ENCODE results near the gene CHAD.

CHAD gene

GRCh38 chr17:50506298-50506697 is 37.6 kb upstream of the CHAD start:
- Histone ChIP-seq H3K9me3 (ENCODE audit: insufficient read depth, low read depth, low read length) (no peaks in the 10 kb centered on the region), H3K9ac (ENCODE audit: low read depth, low read length) (no peak overlapping the region), H3K27me3 (ENCODE audit: insufficient read depth, low read length) (no peaks in the 10 kb centered on the region), H3K4me3 (ENCODE audit: low read length) (no peak overlapping the region), H3K4me1 (ENCODE audit: insufficient read depth, low read length) (0 out of 2 replicates have a peak, but pooled peaks cover 13% of the 10 kb centered on the region), H3K27ac (ENCODE audit: low read depth, low read length) (no peak overlapping the region), H3K36me3 (ENCODE audit: insufficient read depth, low read length) (no peaks in the 10 kb centered on the region)
- 88% methylated on average over 7 of the region's 7 CpGs for WGBS

- H3K9me3 ChIP-seq (ENCODE audit: insufficient read depth, low read depth, low read length) = no peaks in the 10 kb centered on the region
- WGBS = 86% methylated on average over 7 of the region's 7 CpGs
- H3K27me3 ChIP-seq (ENCODE audit: insufficient read depth, low read length) = no peaks in the 10 kb centered on the region
- H3K27ac ChIP-seq (ENCODE audit: low read depth, low read length) = no peak overlapping the region
- H3K4me1 ChIP-seq (ENCODE audit: insufficient read depth, low read length) = 0 out of 2 replicates have a peak, but pooled peaks cover 8% of the 10 kb centered on the region
- H3K4me3 ChIP-seq (ENCODE audit: low read length) = no peak overlapping the region
- no peak overlapping the region for H3K9ac ChIP-seq (ENCODE audit: low read depth, low read length)
- H3K36me3 ChIP-seq (ENCODE audit: insufficient read depth, low read length) = no peaks in the 10 kb centered on the region
These were observed 37.0 kb upstream of the CHAD start for GRCh38 chr17:50505591-50506130.

GRCh38 chr17:50502301-50502990 is 33.8 kb upstream of the CHAD start:
- H3K9me3 ChIP-seq (ENCODE audit: insufficient read depth, low read depth, low read length) = no peaks in the 10 kb centered on the region
- H3K9ac ChIP-seq (ENCODE audit: low read depth, low read length) = no peak overlapping the region
- 0 out of 2 replicates have a peak, but pooled peaks cover 5% of the 10 kb centered on the region for H3K4me1 ChIP-seq (ENCODE audit: insufficient read depth, low read length)
- WGBS = 91% methylated on average over 9 of the region's 9 CpGs
- no peak overlapping the region for H3K4me3 ChIP-seq (ENCODE audit: low read length)
- no peaks in the 10 kb centered on the region for H3K36me3 ChIP-seq (ENCODE audit: insufficient read depth, low read length)
- no peaks in the 10 kb centered on the region for H3K27me3 ChIP-seq (ENCODE audit: insufficient read depth, low read length)
- H3K27ac ChIP-seq (ENCODE audit: low read depth, low read length) = no peak overlapping the region

GRCh38 chr17:50501054-50501453 is 32.4 kb upstream of the CHAD start:
- Histone ChIP-seq H3K4me3 (ENCODE audit: low read length) (no peak overlapping the region), H3K36me3 (ENCODE audit: insufficient read depth, low read length) (no peaks in the 10 kb centered on the region), H3K4me1 (ENCODE audit: insufficient read depth, low read length) (0 out of 2 replicates have a peak, but pooled peaks cover 5% of the 10 kb centered on the region), H3K27ac (ENCODE audit: low read depth, low read length) (no peak overlapping the region), H3K9me3 (ENCODE audit: insufficient read depth, low read depth, low read length) (no peaks in the 10 kb centered on the region), H3K27me3 (ENCODE audit: insufficient read depth, low read length) (no peaks in the 10 kb centered on the region), H3K9ac (ENCODE audit: low read depth, low read length) (no peak overlapping the region)
- 63% methylated on average over 4 of the region's 5 CpGs for WGBS

- WGBS = 95% methylated on average over 2 of the region's 2 CpGs
These were observed 31.0 kb upstream of the CHAD start for GRCh38 chr17:50499721-50500120.

GRCh38 chr17:50499270-50499669 is 30.6 kb upstream of the CHAD start:
- Histone ChIP-seq H3K36me3 (ENCODE audit: insufficient read depth, low read length) (no peaks in the 10 kb centered on the region), H3K9ac (ENCODE audit: low read depth, low read length) (no peak overlapping the region), H3K27ac (ENCODE audit: low read depth, low read length) (no peak overlapping the region), H3K4me1 (ENCODE audit: insufficient read depth, low read length) (0 out of 2 replicates have a peak, but pooled peaks cover 5% of the 10 kb centered on the region), H3K4me3 (ENCODE audit: low read length) (no peak overlapping the region), H3K27me3 (ENCODE audit: insufficient read depth, low read length) (no peaks in the 10 kb centered on the region), H3K9me3 (ENCODE audit: insufficient read depth, low read depth, low read length) (no peaks in the 10 kb centered on the region)

More at GRCh38 chr17:50499721-50500120, 31.0 kb upstream of the CHAD start:
- H3K27ac ChIP-seq (ENCODE audit: low read depth, low read length) = no peak overlapping the region
- no peaks in the 10 kb centered on the region for H3K9me3 ChIP-seq (ENCODE audit: insufficient read depth, low read depth, low read length)
- no peaks in the 10 kb centered on the region for H3K36me3 ChIP-seq (ENCODE audit: insufficient read depth, low read length)
- 0 out of 2 replicates have a peak, but pooled peaks cover 5% of the 10 kb centered on the region for H3K4me1 ChIP-seq (ENCODE audit: insufficient read depth, low read length)
- H3K27me3 ChIP-seq (ENCODE audit: insufficient read depth, low read length) = no peaks in the 10 kb centered on the region
- no peak overlapping the region for H3K4me3 ChIP-seq (ENCODE audit: low read length)
- H3K9ac ChIP-seq (ENCODE audit: low read depth, low read length) = no peak overlapping the region

- H3K36me3 ChIP-seq (ENCODE audit: insufficient read depth, low read length) = no peaks in the 10 kb centered on the region
- no peaks in the 10 kb centered on the region for H3K27me3 ChIP-seq (ENCODE audit: insufficient read depth, low read length)
- H3K27ac ChIP-seq (ENCODE audit: low read depth, low read length) = no peak overlapping the region
- 0 out of 2 replicates have a peak, but pooled peaks cover under 1% of the 10 kb centered on the region for H3K4me1 ChIP-seq (ENCODE audit: insufficient read depth, low read length)
- WGBS = 76% methylated on average over 7 of the region's 7 CpGs
- no peak overlapping the region for H3K9ac ChIP-seq (ENCODE audit: low read depth, low read length)
- H3K4me3 ChIP-seq (ENCODE audit: low read length) = no peak overlapping the region
- H3K9me3 ChIP-seq (ENCODE audit: insufficient read depth, low read depth, low read length) = no peaks in the 10 kb centered on the region
These were observed 29.6 kb upstream of the CHAD start for GRCh38 chr17:50498021-50498874.

- Histone ChIP-seq H3K9me3 (ENCODE audit: insufficient read depth, low read depth, low read length) (no peaks in the 10 kb centered on the region), H3K27me3 (ENCODE audit: insufficient read depth, low read length) (no peaks in the 10 kb centered on the region), H3K27ac (ENCODE audit: low read depth, low read length) (no peak overlapping the region), H3K36me3 (ENCODE audit: insufficient read depth, low read length) (no peaks in the 10 kb centered on the region), H3K9ac (ENCODE audit: low read depth, low read length) (no peak overlapping the region), H3K4me3 (ENCODE audit: low read length) (no peak overlapping the region), H3K4me1 (ENCODE audit: insufficient read depth, low read length) (no peaks in the 10 kb centered on the region)
- 92% methylated on average over 8 of the region's 8 CpGs for WGBS
These were observed 27.2 kb upstream of the CHAD start for GRCh38 chr17:50495918-50496317.

- H3K4me1 ChIP-seq (ENCODE audit: insufficient read depth, low read length) = no peaks in the 10 kb centered on the region
- no peak overlapping the region for H3K9ac ChIP-seq (ENCODE audit: low read depth, low read length)
- no peak overlapping the region for H3K4me3 ChIP-seq (ENCODE audit: low read length)
- 88% methylated on average over 8 of the region's 8 CpGs for WGBS
- no peaks in the 10 kb centered on the region for H3K9me3 ChIP-seq (ENCODE audit: insufficient read depth, low read depth, low read length)
- no peaks in the 10 kb centered on the region for H3K27me3 ChIP-seq (ENCODE audit: insufficient read depth, low read length)
- H3K27ac ChIP-seq (ENCODE audit: low read depth, low read length) = no peak overlapping the region
- no peaks in the 10 kb centered on the region for H3K36me3 ChIP-seq (ENCODE audit: insufficient read depth, low read length)
These were observed 26.6 kb upstream of the CHAD start for GRCh38 chr17:50495217-50495823.

GRCh38 chr17:50493744-50494143 is 25.1 kb upstream of the CHAD start:
- Histone ChIP-seq H3K27me3 (ENCODE audit: insufficient read depth, low read length) (no peaks in the 10 kb centered on the region), H3K9ac (ENCODE audit: low read depth, low read length) (no peak overlapping the region), H3K27ac (ENCODE audit: low read depth, low read length) (no peak overlapping the region), H3K9me3 (ENCODE audit: insufficient read depth, low read depth, low read length) (no peaks in the 10 kb centered on the region), H3K36me3 (ENCODE audit: insufficient read depth, low read length) (no peaks in the 10 kb centered on the region), H3K4me1 (ENCODE audit: insufficient read depth, low read length) (no peaks in the 10 kb centered on the region), H3K4me3 (ENCODE audit: low read length) (no peak overlapping the region)
- 72% methylated on average over 3 of the region's 3 CpGs for WGBS

- H3K4me1 ChIP-seq (ENCODE audit: insufficient read depth, low read length) = no peaks in the 10 kb centered on the region
- no peaks in the 10 kb centered on the region for H3K27me3 ChIP-seq (ENCODE audit: insufficient read depth, low read length)
- no peak overlapping the region for H3K4me3 ChIP-seq (ENCODE audit: low read length)
- 98% methylated on average over 5 of the region's 8 CpGs for WGBS
- H3K9me3 ChIP-seq (ENCODE audit: insufficient read depth, low read depth, low read length) = no peaks in the 10 kb centered on the region
- H3K36me3 ChIP-seq (ENCODE audit: insufficient read depth, low read length) = no peaks in the 10 kb centered on the region
- H3K9ac ChIP-seq (ENCODE audit: low read depth, low read length) = no peak overlapping the region
- H3K27ac ChIP-seq (ENCODE audit: low read depth, low read length) = no peak overlapping the region
These were observed 23.5 kb upstream of the CHAD start for GRCh38 chr17:50492214-50492613.

All from HUES64 (cell line).